Fibroblast of skin of abdomen (primary cell): ENCODE measurements around the gene OOEP.
A peak's percentile ranks its signal among the peaks of the same experiment; 100 is the strongest.

Experiments used
- DNase-seq: peaks from one replicate; pipeline ENCODE4 v3.0.0-alpha.2; 2013

Gene OOEP

DNA sequence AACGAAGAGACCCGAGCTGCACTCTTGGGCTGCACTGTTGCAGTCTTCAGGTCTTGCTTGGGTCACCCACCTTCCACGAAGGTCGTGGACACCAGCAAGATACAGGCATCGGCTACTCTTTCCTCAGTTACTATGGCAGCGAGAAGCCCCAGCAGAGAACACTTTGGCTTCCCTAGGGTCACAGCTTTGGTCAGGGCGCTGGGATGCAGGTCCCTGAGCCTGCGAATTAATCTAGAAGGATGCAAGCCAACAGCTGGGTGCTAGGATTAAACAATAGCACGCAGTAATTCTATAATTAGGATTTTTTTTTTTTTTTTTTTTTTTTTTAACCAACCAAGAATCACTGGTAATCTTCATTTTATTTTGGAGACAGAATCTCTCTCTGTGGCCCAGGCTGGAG, 5.1 kb downstream of the OOEP start:
- DNase-seq = no peak

GRCh38 chr6:73364121-73364520, 5.6 kb downstream of the OOEP start:
- DNase-seq = no peak

DNA sequence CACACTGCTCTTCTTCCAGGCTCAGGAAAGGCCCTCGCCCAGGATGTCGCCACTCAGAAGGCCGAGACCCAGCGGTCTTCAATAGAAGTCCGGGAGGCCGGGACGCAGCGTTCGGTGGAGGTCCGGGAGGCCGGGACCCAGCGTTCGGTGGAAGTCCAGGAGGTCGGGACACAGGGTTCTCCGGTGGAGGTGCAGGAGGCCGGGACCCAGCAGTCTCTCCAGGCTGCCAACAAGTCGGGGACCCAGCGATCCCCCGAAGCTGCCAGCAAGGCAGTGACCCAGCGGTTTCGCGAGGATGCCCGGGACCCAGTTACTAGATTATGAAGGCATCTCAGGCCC, 6.2 kb downstream of the OOEP start:
- DNase-seq = no peak

GRCh38 chr6:73362869-73363536, 6.7 kb downstream of the OOEP start:
- DNase-seq = no peak

DNA sequence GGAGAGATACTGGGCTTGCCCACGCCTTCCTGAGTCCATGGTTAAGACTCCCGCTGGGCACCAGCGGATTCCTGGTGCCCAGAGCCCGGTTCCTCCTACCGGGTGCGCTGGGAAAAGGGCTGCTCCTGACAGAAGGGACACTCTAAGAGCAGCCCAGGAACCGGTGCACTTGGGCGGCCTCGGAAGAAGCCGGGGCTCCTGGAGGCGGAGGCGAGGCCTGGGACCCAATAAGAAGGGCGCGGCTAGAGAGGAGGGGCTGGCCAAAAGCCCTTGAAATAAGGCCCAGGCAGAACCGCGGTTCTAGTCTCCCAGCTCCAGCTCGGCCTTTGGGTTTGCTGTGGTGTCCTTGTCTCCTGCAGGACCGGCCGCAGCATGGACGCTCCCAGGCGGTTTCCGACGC, 7.3 kb downstream of the OOEP start, which contains the start of gene KHDC3L:
Gene KHDC3L, plus strand, starts transcription at position 301 of the 400 bp plus-strand sequence. Its CDS starts 72 bp downstream, at position 373.
- DNase-seq = no peak

DNA sequence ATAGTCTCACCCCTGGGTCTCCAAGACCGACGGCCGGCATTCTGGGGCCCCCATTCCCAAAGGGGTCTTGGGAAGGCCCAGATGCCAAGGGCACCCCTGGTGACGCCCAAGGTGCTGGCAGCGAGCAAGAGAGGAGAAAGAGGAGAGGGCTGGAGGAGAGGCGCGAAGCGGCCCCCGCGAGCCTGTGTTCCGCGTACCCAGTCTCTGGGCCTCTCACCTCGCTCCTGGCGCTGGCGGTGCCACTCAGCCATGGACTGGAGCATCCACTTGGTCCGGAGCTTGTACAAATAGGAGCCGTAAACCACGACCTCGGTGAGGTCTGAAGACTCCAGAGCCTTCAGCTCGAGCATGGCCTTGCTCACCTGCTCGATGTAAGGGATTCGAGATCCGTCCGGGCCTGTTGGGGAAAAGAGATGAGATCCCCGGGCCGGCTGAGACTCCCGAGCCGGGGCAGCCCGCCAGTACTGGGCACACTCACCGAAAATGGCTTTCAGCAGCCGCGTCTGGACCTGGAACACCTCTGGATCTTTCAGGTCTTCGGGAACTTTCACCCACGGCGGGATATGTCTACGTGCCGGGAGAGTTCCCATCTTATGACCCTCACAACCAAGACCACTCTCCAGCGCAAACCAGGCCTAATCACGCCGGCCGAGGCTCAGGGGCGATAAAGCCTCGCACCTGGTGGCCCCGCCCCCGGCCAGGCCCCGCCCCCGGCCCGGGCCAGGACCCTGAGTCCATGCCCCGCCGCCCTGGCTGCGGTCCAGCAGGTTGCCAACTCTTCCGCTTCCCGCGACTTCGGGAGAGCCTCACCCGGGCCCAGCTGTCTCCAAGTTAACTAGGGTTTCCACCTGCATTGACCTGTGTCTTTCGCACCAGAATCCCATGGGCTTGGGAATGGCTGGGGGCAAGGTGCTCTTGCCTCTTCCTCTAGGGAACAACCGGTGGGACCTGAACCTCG, 15.8 kb downstream of the OOEP start, which contains the start of gene DPPA5:
Gene DPPA5, minus strand, starts transcription at position 641 of the 958 bp plus-strand sequence. Its CDS starts 51 bp downstream, at position 590.
- DNase-seq = no peak

- no peak for DNase-seq
Measured at GRCh38 chr6:73349311-73349710, 20.4 kb downstream of the OOEP start.

DNA sequence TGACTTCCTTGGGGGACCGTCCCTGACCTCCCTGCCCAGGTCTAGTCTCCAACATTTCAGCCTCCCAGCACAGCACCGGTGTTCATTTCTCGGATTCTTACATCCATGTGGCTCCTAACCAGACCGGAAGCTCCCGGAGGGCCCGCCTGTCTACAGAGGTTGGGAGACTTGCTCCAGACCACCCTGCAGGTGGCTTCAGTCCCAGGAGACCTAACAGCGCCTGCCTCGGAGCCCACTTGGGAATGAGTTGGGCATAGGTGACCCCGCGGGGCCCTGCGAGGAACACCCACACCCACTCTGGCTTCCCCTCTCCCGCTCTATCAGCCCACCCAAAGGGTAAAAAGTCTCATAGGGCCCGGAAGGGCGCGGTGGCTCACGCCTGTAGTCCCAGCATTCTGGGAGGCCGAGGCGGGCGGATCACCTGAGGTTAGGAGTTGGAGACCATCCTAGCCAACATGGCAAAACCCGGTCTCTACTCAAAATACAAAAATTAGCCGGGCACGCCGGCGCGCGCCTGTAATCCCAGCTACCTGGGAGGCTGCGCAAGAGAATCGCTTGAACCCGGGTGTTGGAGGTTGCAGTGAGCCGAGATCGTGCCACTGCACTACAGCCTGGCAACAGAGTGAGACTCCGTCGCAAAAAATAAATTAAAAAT, 21.0 kb downstream of the OOEP start:
- no peak for DNase-seq

DNA sequence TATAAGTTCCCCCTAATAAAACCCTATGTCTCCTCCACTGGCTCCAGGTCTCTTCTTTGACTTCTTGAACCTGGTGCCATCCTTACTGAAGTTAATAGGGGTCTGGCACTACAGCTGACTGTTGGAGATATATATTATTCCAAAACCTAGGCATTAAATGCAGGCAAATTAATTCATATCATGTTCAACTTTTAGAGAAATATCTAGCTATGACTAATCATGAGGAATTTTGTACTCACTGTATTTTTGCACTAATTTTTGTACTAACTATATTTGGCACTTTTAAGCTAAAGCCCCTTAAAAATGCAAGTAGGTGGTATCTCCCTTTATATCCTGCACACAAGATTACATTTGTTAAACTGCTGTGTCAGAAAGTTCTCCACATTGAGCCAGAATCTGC, 26.5 kb downstream of the OOEP start:
- DNase-seq = no peak

DNA sequence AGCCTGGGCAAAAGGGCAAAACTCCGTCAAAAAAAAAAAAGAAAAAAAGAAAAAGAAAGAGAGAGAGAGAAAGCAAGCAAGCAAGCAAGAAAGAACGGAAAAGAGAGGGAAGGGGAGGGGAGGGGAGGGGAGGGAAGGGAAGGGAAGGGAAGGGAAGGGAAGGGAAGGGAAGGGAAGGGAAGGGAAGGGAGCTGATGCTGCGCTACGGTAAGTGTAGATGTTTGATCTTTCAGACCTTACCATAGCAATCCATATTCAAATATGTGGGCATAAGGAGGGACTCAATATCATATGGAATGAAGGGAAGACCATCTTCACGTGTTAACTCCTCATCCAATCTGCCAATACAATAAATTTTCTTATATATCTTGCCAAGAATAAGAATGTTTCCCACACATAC, 27.5 kb downstream of the OOEP start:
- DNase-seq = no peak

DNA sequence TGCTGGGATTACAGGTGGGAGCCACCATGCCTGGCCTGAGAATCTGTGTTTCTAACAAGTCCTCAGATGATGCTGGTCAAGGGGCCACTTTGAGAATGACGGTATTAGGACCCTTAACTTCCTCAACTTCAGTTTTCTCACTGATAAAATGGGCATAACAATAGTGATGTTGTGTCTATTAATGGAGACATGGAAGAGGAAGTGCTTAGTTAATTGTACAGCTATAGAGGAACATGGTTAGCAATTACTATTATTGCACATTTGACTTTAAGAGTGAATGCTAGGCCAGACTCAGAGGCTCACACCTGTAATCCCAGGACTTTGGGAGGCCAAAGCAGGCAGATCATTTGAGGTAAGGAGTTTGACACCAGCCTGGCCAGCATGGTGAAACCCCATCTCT, 28.4 kb downstream of the OOEP start:
- no peak for DNase-seq

GRCh38 chr6:73340048-73340447, 29.6 kb downstream of the OOEP start:
- peak; percentile 14 for DNase-seq

GRCh38 chr6:73339340-73339739, 30.4 kb downstream of the OOEP start:
- DNase-seq = peak; percentile 2

- no peak for DNase-seq
Measured at GRCh38 chr6:73329201-73329600, 40.5 kb downstream of the OOEP start.

- DNase-seq = no peak
Measured at GRCh38 chr6:73328790-73329189, 40.9 kb downstream of the OOEP start.

DNA sequence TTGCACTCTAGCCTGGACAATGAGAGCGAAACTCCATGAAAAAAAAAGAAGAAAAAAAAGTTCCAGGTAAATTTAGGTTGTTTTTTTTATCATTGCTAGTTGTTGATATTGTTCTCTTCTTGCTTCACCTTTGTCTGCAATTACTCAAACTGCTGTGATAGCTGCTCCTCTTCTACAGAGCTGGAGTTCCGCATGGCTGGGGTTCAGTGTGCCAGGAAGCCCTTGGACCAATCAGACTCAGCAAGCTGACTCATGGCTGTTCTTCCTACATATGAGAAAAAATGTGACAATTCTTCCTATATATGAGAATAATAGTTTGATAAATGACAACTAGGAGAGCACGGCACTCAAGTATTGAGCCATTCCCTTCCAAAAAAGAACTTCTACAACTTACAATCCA, 44.0 kb downstream of the OOEP start:
- DNase-seq = no peak

GRCh38 chr6:73323323-73323722, 46.4 kb downstream of the OOEP start:
- DNase-seq = no peak
